Neural crest cell (in vitro differentiated cells): Measurements from ENCODE around the gene LONRF2. TPM values are rescaled to one million over a fixed set of nuclear protein-coding genes. Genes with fewer than 3 reads are reported as not detected.

Source experiments
- DNase-seq: peaks from one replicate; pipeline ENCODE4 v3.0.0; 2021; ENCODE audit warnings: low read depth, mixed read lengths, low spot score
- H3K27ac Mint-ChIP-seq: one replicate; pipeline ENCODE4 v1.8.0; 2021; ENCODE audit warnings: mild to moderate bottlenecking, mixed read lengths; ENCODE audit not compliant: unreplicated experiment
- H3K27me3 Mint-ChIP-seq: 2 replicates; pipeline ENCODE4 v1.8.0; 2021; ENCODE audit warnings: low read depth, mild to moderate bottlenecking, mixed read lengths
- H3K36me3 Mint-ChIP-seq: 2 replicates; pipeline ENCODE4 v1.8.0; 2021; ENCODE audit warnings: low read depth, mild to moderate bottlenecking, mixed read lengths
- H3K4me1 Mint-ChIP-seq: 2 replicates; pipeline ENCODE4 v1.8.0; 2021; ENCODE audit warnings: mixed read lengths
- H3K4me3 Mint-ChIP-seq: one replicate; pipeline ENCODE4 v1.8.0; 2021; ENCODE audit warnings: mild to moderate bottlenecking, mixed read lengths
- H3K9me3 Mint-ChIP-seq: 2 replicates; pipeline ENCODE4 v1.8.0; 2021; ENCODE audit warnings: mixed read lengths
- total RNA-seq: library from RNA; stranded (reverse); gene quantifications from 2 replicates; pipeline ENCODE4 v1.2.1, GENCODE V29; 2021
- TF ChIP-seq, protein P1 (sequence below): fragments of 200-600 bp; sonication (generic); conservative IDR thresholded peaks from 2 replicates; pipeline ENCODE4 v1.5.0; 2021; ENCODE audit warnings: antibody characterized with exemption, mild to moderate bottlenecking

LONRF2 gene
- total RNA-seq, 1 donor from 2014 or later = 5.2 TPM

DNA sequence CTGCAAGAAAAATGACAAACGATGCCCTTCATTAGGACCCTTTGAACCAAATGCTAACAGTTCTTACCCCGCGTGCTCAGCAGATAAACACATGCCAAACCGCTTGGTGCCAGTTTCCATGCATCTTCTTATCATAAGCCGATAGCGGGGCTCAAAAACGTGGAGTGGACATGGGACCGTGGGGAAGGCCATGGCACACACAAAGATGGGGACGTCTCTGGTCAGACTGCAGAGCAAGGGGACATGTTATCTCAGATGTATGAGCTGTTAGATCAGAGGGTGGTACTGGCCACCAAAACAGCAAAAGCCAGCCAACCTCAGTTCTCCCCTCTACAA lies 28.2 kb downstream of the LONRF2 start:
- Mint-ChIP-seq H3K4me1 (no peaks in the 10 kb centered on the region), H3K9me3 (no peaks in the 10 kb centered on the region), H3K36me3 (peaks cover 3% of the 10 kb centered on the region), H3K27me3 (no peaks in the 10 kb centered on the region), H3K4me3 (no peak overlapping the region), H3K27ac (no peak overlapping the region)
- no peak for DNase-seq
- TF ChIP-seq, protein P1, sequence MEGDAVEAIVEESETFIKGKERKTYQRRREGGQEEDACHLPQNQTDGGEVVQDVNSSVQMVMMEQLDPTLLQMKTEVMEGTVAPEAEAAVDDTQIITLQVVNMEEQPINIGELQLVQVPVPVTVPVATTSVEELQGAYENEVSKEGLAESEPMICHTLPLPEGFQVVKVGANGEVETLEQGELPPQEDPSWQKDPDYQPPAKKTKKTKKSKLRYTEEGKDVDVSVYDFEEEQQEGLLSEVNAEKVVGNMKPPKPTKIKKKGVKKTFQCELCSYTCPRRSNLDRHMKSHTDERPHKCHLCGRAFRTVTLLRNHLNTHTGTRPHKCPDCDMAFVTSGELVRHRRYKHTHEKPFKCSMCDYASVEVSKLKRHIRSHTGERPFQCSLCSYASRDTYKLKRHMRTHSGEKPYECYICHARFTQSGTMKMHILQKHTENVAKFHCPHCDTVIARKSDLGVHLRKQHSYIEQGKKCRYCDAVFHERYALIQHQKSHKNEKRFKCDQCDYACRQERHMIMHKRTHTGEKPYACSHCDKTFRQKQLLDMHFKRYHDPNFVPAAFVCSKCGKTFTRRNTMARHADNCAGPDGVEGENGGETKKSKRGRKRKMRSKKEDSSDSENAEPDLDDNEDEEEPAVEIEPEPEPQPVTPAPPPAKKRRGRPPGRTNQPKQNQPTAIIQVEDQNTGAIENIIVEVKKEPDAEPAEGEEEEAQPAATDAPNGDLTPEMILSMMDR = no peak

DNA sequence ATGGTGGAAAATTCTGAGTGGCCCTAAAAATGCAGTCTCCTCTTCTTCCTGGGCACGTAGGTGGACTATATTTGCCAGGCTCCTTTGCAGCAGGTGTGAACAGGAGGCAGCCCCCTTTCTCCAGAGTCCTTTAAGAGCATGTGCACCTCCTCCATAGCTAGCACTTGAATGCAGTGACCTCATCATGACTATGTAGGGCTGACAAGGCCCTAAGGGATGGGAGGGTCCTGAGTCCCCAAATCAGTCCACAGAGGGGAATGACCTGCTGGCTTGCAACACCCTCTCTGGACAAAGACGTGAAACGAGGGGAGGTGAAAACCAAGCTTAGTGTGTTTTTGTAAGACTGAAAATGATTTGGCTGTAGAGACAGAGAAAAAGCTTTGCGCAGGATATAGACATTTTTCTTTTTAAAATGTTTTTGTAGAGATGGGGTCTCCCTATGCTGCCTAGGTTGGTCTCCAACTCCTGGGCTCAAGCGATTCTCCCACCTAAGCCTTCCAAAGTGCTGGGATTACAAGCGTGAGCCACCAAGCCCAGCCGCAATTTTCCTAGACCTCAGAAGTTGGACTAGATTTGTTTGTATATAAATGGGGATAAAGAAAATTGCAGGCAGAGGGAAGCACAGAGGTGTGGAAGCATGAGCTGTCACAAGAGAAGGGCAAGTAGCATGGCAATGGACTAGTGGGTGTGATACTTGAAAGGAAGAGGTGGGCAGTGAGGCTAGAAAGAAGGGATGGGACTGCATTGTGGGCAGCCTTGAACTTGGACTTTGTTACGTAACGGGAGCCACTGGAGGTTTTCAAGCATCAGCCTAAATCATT lies 28.8 kb downstream of the LONRF2 start:
- no peaks in the 10 kb centered on the region for H3K4me1 Mint-ChIP-seq
- H3K27ac Mint-ChIP-seq = no peak overlapping the region
- DNase-seq = no peak
- H3K4me3 Mint-ChIP-seq = no peak overlapping the region
- peaks cover 1% of the 10 kb centered on the region for H3K36me3 Mint-ChIP-seq
- no peaks in the 10 kb centered on the region for H3K27me3 Mint-ChIP-seq
- H3K9me3 Mint-ChIP-seq = no peaks in the 10 kb centered on the region
- TF ChIP-seq, protein P1 = no peak

DNA sequence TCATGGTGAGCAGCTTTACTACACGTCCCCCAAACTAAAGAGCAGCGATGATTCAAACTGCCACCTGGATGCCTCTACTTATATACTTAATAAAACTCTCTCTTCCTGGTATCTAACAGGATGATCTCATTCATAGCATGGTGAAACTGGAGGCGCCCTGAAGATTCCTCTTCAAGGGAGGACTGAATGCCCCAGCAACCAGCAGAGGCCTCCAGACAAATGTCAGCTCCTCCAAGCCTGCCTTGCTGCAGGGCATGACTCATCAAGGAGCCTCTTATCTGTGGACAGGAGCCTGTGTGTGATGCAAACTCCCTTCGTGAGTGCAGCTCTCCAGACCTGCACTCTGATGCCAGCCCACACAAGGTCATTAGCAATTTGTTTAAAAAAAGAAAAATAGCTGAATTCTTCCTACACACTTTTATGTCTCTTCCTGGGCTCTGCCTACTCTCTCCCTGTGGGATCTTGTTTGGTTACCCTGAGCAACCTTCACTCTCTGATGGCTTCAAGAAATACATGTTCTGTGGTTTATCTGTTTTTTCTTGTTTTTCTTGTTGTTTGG lies 30.2 kb downstream of the LONRF2 start:
- peak; percentile 14 for DNase-seq
- TF ChIP-seq, protein P1 = no peak
- Mint-ChIP-seq H3K27ac (no peak overlapping the region), H3K36me3 (no peaks in the 10 kb centered on the region), H3K27me3 (no peaks in the 10 kb centered on the region), H3K4me1 (no peaks in the 10 kb centered on the region), H3K4me3 (no peak overlapping the region), H3K9me3 (no peaks in the 10 kb centered on the region)

DNA sequence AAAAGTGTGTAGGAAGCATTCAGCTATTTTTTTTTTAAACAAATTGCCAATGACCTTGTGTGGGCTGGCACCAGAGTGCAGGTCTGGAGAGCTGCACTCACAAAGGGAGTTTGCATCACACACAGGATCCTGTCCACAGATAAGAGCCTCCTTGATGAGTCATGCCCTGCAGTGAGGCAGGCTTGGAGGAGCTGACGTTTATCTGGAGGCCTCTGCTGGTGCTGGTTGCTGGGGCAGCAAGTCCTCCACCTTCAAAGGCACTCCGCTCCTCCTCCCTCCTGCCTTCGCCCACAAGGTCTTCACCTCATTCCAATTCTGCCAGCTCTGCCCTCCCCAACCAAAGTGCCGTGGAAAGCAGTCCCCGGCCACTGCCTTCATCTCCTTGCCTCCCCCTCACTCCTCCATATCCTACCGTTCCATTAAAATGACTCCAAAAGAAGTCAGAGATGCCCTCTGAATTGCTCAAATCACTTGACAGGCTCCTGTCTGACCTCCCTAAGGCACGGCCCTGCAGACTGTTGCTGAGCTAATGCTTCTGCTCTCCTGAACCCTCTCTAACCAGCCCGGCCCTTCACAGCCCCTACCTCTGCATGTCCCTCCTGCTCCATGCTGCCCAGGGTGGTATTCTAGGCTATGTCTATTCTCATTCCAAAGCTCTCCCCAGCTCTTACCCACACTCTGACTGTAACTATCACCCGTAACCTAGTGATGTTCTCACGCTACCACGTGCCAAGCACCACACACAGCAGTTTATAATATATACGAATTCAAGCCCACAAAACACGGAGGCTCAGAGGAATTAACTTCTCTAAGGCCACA lies 30.9 kb downstream of the LONRF2 start:
- H3K4me1 Mint-ChIP-seq = no peaks in the 10 kb centered on the region
- H3K36me3 Mint-ChIP-seq = no peaks in the 10 kb centered on the region
- H3K4me3 Mint-ChIP-seq = no peak overlapping the region
- no peaks in the 10 kb centered on the region for H3K27me3 Mint-ChIP-seq
- TF ChIP-seq, protein P1 = no peak
- no peak overlapping the region for H3K27ac Mint-ChIP-seq
- DNase-seq = no peak
- no peaks in the 10 kb centered on the region for H3K9me3 Mint-ChIP-seq

DNA sequence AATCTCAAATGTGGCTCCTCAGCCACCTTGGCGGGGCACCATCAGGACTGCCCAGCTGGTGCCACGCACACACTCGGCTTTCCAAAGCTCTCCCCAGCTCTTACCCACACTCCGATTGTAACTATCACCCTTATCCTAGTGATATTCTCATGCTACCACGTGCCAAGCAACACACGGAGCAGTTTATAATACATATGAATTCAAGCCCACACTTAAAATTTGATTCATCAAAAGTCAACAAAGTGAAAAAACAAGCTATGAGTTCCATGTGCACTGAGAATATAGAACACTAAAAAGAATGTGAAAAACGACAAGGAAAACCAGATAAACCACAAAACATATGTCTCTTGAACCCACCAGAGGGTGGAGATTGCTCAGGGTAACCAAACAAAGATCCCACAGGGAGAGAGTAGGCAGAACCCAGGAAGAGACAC lies 31.6 kb downstream of the LONRF2 start:
- TF ChIP-seq, protein P1 = no peak
- H3K27ac Mint-ChIP-seq = no peak overlapping the region
- no peaks in the 10 kb centered on the region for H3K36me3 Mint-ChIP-seq
- no peaks in the 10 kb centered on the region for H3K27me3 Mint-ChIP-seq
- H3K9me3 Mint-ChIP-seq = no peaks in the 10 kb centered on the region
- H3K4me3 Mint-ChIP-seq = no peak overlapping the region
- no peaks in the 10 kb centered on the region for H3K4me1 Mint-ChIP-seq
- DNase-seq = no peak
